ENCODE measurements around the gene ARFGAP2.

- no peak for TF ChIP-seq EGR2 (tag by site-specific recombination; IDR thresholded peaks at IDR 0.05; ENCODE audit: low read depth)
- TF ChIP-seq CTCF (tag by site-specific recombination; IDR thresholded peaks at IDR 0.05) = no peak
- TF ChIP-seq ZNF791 (tag by site-specific recombination; IDR thresholded peaks at IDR 0.05) = no peak
These were observed 51.6 kb downstream of the ARFGAP2 start for GRCh38 chr11:47125083-47125482.

Data from HEK293 (cell line).